HG02885 (cell line): ENCODE results near the gene GCDH.
"Not testable (repeated sequence)": the region's sequence is repeated elsewhere in the genome, so short reads cannot be mapped to it uniquely, and the experiment has no call there.

ENCODE experiments used
- ATAC-seq: cut with Tn5 transposase; IDR thresholded peaks from one replicate; pipeline ENCODE4 v1.9.1; 2021; ENCODE audit warnings: mild to moderate bottlenecking; ENCODE audit not compliant: unreplicated experiment, poor library complexity

GCDH gene

DNA sequence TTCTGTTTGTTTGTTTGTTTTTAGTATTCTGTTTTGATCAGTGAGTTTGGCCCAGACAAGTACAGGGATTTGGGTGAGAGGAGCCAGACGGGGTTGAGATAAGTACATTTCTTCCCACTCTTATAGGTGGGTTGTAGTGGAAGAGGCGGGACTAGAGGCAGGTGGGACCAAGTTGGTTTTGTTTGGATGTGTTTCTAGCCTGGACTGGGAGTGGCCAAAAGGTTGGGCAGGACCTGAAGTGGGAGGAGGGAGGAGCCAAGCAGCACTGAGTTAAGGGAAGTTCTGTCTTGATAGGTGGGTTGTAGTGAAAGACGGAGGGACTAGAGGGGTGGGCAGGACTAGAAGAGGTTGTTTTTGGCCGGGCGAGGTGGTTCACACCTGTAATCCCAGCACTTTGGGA, 18.7 kb upstream of the GCDH start:
- ATAC-seq: no peak

- ATAC-seq: no peak
Measured at GRCh38 chr19:12872941-12873890, 17.7 kb upstream of the GCDH start.

GRCh38 chr19:12873891-12874745, 16.8 kb upstream of the GCDH start:
- no peak for ATAC-seq

GRCh38 chr19:12875086-12875485, 15.9 kb upstream of the GCDH start:
- no peak for ATAC-seq

DNA sequence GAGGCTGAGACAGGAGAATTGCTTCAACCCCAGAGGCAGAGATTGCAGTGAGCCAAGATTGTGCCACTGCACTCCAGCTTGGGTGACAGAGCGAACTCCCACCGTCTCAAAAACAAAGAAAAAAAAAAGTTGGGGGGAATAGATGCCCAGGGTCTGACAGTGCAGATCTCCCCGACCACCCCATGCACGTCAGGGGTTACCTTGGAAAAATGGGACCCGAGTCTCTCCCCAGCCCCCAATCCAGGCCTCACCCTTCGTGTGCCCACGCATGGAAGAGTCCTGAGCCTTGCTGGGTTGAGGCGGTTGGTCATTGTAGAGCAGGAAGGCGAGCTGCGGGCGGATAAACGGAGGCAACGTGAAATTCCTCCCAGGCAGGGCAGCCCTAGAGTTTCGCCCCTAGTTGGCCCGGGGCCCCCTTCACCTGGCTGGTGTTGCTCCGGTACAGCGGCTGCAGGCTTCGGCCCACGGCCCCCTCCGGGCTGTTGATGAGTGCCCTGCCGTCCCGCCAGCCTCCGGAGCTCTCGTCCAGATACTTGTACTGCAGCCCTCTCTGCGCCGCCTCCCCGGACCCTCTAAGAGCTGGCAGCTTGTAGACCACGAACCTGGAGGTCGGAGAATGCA, 10.3 kb upstream of the GCDH start:
- ATAC-seq: peak; percentile 7

- peak; percentile 78 for ATAC-seq
Measured at GRCh38 chr19:12881172-12881808, 9.7 kb upstream of the GCDH start, which contains the start of gene DNASE2. DNASE2 (minus strand) TSS chr19:12881449; CDS start chr19:12881375, 74 bp downstream.

GRCh38 chr19:12882589-12882988, 8.4 kb upstream of the GCDH start:
- no peak for ATAC-seq

DNA sequence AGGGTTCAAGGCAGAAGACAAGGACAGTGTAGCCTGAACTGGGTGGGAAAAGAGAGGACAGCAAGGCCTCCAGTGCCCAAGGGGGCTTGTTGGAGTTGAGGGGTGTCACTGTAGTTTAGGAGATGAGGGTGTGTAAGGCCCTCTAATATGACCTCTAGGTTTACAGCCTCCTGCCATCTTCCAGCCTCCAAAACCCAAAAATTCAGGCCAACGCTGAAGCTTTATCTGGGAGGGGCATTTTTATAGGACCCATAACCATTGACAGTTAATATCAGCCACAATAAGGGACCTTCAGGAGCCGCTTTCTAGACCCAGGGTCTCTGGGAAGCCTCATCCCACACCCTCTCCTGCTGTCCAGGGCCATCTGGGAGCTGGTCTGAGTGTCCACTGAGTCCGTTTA, 6.8 kb upstream of the GCDH start:
- ATAC-seq: no peak

GRCh38 chr19:12884627-12884925, 6.4 kb upstream of the GCDH start:
- no peak for ATAC-seq

DNA sequence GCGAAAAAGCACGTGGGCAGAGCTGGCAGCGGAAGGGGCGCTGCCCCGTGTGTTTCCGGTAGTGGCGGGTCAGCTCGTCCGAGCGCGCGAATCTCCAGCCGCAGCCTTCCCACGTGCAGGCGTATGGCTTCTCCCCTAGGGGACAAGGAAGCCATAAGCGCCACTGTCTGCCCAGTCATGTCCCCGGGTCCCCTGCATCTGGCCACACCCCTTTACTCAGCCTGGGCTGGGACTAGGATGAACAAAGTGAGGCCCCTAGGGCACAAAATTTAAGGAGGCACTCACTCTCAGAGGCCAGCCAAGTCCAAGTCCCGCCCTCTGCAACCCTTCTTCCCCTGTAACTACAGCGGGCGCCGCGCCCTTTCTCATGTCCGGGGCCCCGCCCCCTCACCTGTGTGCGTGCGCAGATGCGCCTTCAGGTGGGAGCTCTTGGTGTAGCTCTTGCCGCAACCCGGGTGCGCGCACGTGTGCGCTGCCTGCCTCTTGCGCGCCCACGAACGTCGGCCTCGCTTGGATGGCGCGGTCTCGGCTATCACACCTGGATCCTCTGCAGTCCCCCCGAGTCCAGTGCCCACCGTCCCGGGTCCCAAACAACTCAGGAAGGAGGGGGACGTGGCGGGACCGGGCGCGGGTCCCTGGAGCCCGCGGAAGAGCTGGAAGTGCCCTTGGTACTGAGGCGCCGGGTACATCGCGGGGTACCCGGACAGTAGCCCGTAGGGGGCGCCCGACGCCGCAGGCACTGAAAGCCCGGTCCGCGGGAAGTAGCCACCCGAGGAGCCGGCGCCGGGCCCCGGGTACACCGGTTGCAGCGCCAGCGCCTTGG, 5.8 kb upstream of the GCDH start:
- ATAC-seq: peak; percentile 49

DNA sequence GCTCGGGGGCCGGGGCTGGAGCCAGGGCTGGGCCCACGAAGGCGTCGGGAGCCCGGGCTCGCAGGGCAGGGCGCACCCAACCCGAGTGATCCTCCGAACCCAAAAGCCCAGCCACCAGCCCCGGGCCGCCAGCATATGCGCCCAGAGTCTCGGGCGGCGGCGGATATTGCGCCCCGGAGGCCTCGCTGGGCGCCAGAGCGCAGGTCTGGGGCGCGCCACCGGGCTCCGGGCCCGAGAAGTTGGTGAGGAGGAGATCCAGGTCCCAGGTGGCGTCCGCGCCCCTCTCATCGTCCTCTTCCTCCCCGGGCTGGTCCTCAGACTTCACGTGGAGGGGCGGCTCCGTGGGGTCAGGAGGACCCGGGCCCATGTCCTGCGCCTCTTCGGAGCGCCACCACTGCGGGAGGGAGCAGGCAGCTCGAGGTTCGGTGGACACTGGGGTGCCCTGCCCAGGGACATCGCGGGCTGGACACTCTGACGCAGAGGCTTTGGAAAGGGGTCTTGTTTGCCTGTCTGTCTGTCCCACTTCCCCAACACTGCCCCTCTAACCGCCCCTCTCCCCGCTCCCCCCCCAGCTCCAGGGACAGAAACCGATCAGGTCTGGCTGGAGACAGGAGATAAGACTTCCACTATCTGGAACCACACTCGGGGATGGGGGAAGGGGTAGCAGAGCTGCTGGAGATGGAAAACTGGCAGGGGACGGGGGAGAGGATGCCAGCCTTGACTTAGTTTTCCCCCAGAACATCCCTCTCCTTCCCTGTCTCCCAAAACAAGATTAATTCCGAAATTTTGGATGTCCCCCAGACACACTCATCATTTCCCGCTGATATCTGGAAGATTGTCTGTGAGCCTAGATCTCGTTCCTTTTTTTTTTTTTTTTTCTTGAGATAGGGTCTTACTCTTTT, 5.0 kb upstream of the GCDH start:
- peak; percentile 2 for ATAC-seq

DNA sequence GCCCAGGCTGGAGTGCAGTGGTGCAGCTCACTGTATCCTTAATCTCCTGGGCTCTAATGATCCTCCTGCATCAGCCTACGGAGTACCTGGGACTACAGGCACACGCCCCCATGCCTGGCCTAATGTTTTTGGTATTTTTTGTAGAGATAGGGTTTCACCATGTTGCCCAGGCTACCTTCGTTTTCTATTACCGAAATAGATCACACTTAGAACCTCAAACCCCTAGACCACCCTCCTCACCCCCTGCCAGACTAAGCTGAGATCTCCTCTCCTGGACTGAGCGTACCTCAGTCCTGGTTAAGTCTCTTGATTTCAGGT, 4.3 kb upstream of the GCDH start:
- no peak for ATAC-seq

- ATAC-seq: no peak
Measured at GRCh38 chr19:12886969-12887747, 3.8 kb upstream of the GCDH start, which contains the start of gene KLF1. KLF1 (minus strand) TSS chr19:12887201; CDS start chr19:12887140, 61 bp downstream.

DNA sequence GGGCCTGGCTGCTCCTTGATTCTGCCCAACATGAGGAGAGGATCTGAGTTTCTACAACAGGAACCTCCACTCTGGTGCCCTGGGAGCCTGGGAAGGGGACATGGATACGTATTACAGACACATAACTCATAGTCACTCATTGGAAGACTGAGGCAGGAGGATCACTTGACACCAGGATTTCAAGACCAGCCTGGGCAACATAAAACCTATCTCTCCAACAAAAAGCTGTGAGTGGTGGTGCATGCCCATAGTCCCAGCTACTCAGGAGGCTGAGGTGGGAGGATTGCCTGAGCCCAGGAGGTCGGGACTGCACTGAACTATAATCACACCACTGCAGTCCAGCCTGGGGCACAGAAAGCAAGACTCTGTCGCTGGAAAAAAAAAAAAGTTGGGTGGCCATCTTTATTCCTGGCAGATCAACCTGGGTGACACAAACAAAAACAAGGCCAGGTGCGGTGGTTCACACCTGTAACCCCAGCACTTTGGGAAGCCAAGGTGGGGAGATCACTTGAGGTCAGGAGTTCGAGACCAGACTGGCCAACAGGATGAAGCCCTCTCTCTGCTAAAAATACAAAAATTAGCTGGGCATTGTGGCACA, 2.9 kb upstream of the GCDH start:
- no peak for ATAC-seq

DNA sequence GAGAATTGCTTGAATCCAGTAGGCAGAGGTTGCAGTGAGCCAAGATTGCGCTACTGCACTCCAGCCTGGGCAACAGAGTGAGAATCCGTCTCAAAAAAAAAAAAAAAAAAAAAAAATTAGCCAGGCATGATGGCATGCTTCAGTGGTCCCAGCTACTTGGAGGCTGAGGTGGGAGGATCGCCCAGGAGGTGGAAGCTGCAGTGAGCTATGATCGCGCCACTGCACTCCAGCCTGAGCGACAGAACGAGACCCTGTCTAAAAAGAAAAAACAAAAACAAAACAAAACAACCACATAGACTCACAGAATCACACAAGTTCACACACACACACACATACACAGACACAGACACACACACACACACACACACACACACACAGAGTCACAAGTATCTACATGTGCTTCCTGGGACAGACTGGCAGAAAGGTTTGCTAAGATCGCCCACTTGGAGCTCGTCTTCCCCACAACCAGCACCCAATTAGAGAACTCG, 617 bp upstream of the GCDH start:
- ATAC-seq: not testable (repeated sequence)

DNA sequence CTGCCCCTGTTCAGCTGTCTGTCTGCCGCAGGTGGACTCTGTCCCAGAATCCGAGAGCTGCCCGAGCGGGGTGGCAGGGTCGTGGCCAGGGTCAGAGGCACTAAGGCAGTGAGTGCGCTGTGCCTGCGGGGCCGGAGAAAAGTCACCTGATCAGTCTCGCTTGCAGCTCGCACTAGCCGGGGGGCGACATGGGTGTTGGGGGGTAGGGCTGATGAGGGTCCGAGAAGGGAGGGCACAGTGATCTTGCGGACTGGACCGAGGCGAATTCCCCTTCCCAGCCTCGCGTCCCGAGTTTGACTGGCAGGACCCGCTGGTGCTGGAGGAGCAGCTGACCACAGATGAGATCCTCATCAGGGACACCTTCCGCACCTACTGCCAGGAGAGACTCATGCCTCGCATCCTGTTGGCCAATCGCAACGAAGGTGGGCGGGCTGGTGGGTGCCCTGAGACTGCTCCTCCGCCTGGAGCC, 627 bp downstream of the GCDH start:
- ATAC-seq: no peak

- no peak for ATAC-seq
Measured at GRCh38 chr19:12893582-12893981, 2.6 kb downstream of the GCDH start.
